Measurements from ENCODE around the gene QRFP. TPM values are rescaled to one million over a fixed set of nuclear protein-coding genes. Genes with fewer than 3 reads are reported as not detected.

QRFP gene
- total RNA-seq, 2 donors from 2014 or later, result not detected

- 89 to 94% methylated on average over 15 to 18 of the region's 18 CpGs for WGBS, 2 experiments (ENCODE audit: insufficient coverage in 1 of 2, insufficient read length in 1 of 2)
- Histone ChIP-seq H3K27ac (ENCODE audit: low read depth, low read length) (peak overlapping the region; percentile 72), H3K36me3 (ENCODE audit: control insufficient read depth, insufficient read depth, low read length) (peaks cover 22% of the 10 kb centered on the region), H3K9me3 (ENCODE audit: control insufficient read depth, low read length) (no peaks in the 10 kb centered on the region), H3K4me1 (ENCODE audit: control insufficient read depth, insufficient read depth, low read length) (peaks cover 10% of the 10 kb centered on the region), H3K27me3 (ENCODE audit: control insufficient read depth, insufficient read depth, low read length, poor library complexity, severe bottlenecking) (no peaks in the 10 kb centered on the region), H3K4me3 (ENCODE audit: low read length) (no peak overlapping the region), H3K9ac (ENCODE audit: extremely low read depth, low read length, poor library complexity, severe bottlenecking) (no peak overlapping the region)
- Mint-ChIP-seq H3K4me1 (peaks cover 11% of the 10 kb centered on the region), H3K4me3 (no peak overlapping the region), H3K36me3 (ENCODE audit: low read depth) (peaks cover 29% of the 10 kb centered on the region), H3K9me3 (no peaks in the 10 kb centered on the region), H3K27ac (no peak overlapping the region), H3K27me3 (ENCODE audit: insufficient read depth) (no peaks in the 10 kb centered on the region)
- peak; percentile 41 for DNase-seq
- TF ChIP-seq CTCF (conservative IDR thresholded peaks at IDR 0.05), result no peak
These were observed 4.7 kb downstream of the QRFP start for GRCh38 chr9:130891688-130892476.

GRCh38 chr9:130890870-130891687 is 5.5 kb downstream of the QRFP start:
- Mint-ChIP-seq H3K27me3 (ENCODE audit: insufficient read depth) (no peaks in the 10 kb centered on the region), H3K4me3 (no peak overlapping the region), H3K27ac (peak overlapping the region; percentile 23), H3K36me3 (ENCODE audit: low read depth) (peaks cover 35% of the 10 kb centered on the region), H3K9me3 (no peaks in the 10 kb centered on the region), H3K4me1 (peaks cover 11% of the 10 kb centered on the region)
- Histone ChIP-seq H3K36me3 (ENCODE audit: control insufficient read depth, insufficient read depth, low read length) (peaks cover 22% of the 10 kb centered on the region), H3K27me3 (ENCODE audit: control insufficient read depth, insufficient read depth, low read length, poor library complexity, severe bottlenecking) (no peaks in the 10 kb centered on the region), H3K9ac (ENCODE audit: extremely low read depth, low read length, poor library complexity, severe bottlenecking) (no peak overlapping the region), H3K4me1 (ENCODE audit: control insufficient read depth, insufficient read depth, low read length) (peaks cover 10% of the 10 kb centered on the region), H3K9me3 (ENCODE audit: control insufficient read depth, low read length) (no peaks in the 10 kb centered on the region), H3K27ac (ENCODE audit: low read depth, low read length) (no peak overlapping the region), H3K4me3 (ENCODE audit: low read length) (no peak overlapping the region)
- no peak for TF ChIP-seq CTCF (conservative IDR thresholded peaks at IDR 0.05)
- 90 to 97% methylated on average over 14 to 20 of the region's 20 CpGs for WGBS, 2 experiments (ENCODE audit: insufficient coverage in 1 of 2, insufficient read length in 1 of 2)
- DNase-seq, result peak; percentile 43

- peaks cover 10% of the 10 kb centered on the region for H3K4me1 ChIP-seq (ENCODE audit: control insufficient read depth, insufficient read depth, low read length)
- no peak for DNase-seq
- Mint-ChIP-seq H3K9me3 (no peaks in the 10 kb centered on the region), H3K4me1 (peaks cover 11% of the 10 kb centered on the region), H3K27me3 (ENCODE audit: insufficient read depth) (no peaks in the 10 kb centered on the region), H3K27ac (no peak overlapping the region), H3K4me3 (no peak overlapping the region), H3K36me3 (ENCODE audit: low read depth) (peaks cover 43% of the 10 kb centered on the region)
- H3K27me3 ChIP-seq (ENCODE audit: control insufficient read depth, insufficient read depth, low read length, poor library complexity, severe bottlenecking), result no peaks in the 10 kb centered on the region
- no peak overlapping the region for H3K9ac ChIP-seq (ENCODE audit: extremely low read depth, low read length, poor library complexity, severe bottlenecking)
- WGBS, 2 experiments (ENCODE audit: insufficient coverage in 1 of 2, insufficient read length in 1 of 2), result 88 to 94% methylated on average over 8 to 9 of the region's 9 CpGs
- H3K4me3 ChIP-seq (ENCODE audit: low read length), result no peak overlapping the region
- no peak for TF ChIP-seq CTCF (conservative IDR thresholded peaks at IDR 0.05)
- H3K9me3 ChIP-seq (ENCODE audit: control insufficient read depth, low read length), result no peaks in the 10 kb centered on the region
- H3K36me3 ChIP-seq (ENCODE audit: control insufficient read depth, insufficient read depth, low read length), result peaks cover 30% of the 10 kb centered on the region
- no peak overlapping the region for H3K27ac ChIP-seq (ENCODE audit: low read depth, low read length)
These were observed 6.5 kb downstream of the QRFP start for GRCh38 chr9:130890124-130890523.
